ENCODE measurements around the gene ZNF19.
"Not testable (repeated sequence)": the region's sequence is repeated elsewhere in the genome, so short reads cannot be mapped to it uniquely, and the experiment has no call there.

Gene ZNF19

DNA sequence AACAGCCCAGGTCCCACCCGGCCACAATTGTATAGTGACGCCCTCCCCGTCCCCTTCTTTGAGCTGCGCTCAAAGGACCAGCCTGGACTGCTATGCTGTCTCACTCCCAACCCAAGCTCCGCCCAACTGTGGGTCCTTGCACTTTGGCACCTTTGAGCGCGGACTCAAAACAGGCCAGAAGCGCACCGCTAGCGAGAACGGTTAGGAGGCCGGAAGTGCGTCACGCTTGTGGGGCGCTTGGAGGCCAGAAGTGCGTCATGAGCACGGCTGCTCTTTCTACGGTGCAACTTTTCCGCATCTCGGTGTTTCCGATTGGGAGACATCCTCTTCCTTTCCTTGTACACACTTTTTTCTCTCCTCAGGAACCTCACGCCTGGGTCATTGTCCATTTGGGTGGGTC, at the start of gene ZNF19:
Gene ZNF19, minus strand, starts transcription at position 203 of the 400 bp plus-strand sequence. CDS start 7,210 bp downstream, outside the sequence.
- no peak for DNase-seq (ENCODE audit: low read depth)

DNA sequence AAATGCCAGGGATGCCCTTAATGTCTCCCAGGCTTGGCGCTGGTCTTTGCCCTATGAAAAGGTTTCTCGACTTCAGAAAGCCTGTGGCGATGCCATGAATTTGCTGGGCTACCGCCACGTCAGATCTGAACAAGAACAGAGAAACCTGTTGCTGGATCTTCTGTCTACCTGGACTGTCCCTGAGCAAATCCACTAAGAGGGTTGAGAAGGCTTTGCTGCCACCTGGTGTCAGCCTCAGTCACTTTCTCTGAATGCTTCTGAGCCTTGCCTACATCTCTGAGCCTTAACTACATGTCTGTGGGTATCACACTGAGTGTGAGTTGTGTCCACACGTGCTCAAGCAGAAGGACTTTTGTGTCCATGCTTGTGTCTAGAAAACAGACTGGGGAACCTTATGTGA, 48.5 kb upstream of the ZNF19 start:
- no peak for DNase-seq (ENCODE audit: low read depth)

DNA sequence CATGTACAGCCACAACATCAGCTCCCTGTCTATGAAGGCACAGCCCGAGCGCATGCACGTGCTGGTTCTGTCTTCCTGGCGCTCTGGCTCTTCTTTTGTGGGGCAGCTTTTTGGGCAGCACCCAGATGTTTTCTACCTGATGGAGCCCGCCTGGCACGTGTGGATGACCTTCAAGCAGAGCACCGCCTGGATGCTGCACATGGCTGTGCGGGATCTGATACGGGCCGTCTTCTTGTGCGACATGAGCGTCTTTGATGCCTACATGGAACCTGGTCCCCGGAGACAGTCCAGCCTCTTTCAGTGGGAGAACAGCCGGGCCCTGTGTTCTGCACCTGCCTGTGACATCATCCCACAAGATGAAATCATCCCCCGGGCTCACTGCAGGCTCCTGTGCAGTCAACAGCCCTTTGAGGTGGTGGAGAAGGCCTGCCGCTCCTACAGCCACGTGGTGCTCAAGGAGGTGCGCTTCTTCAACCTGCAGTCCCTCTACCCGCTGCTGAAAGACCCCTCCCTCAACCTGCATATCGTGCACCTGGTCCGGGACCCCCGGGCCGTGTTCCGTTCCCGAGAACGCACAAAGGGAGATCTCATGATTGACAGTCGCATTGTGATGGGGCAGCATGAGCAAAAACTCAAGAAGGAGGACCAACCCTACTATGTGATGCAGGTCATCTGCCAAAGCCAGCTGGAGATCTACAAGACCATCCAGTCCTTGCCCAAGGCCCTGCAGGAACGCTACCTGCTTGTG, 47.8 kb upstream of the ZNF19 start:
- no peak for DNase-seq (ENCODE audit: low read depth)

DNA sequence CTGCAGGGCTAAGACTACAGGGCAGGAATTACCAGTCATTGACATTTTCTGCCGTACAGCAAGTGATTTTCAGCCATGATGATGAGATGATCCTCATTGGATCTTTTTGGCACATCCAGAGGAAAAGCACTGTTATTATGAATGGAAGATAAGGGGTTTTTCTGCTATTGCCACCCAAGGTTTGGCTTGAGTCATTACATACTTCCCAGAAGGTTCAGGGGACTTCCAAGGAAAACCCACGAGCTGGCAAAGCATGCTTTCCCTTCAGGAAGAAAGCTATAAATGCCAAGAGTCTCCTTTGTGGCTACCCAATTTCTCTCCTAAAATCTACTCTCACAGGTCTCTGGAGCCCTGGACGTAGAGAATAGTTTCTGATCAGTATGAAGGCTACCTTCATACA, 43.2 kb upstream of the ZNF19 start:
- DNase-seq (ENCODE audit: low read depth): no peak

DNA sequence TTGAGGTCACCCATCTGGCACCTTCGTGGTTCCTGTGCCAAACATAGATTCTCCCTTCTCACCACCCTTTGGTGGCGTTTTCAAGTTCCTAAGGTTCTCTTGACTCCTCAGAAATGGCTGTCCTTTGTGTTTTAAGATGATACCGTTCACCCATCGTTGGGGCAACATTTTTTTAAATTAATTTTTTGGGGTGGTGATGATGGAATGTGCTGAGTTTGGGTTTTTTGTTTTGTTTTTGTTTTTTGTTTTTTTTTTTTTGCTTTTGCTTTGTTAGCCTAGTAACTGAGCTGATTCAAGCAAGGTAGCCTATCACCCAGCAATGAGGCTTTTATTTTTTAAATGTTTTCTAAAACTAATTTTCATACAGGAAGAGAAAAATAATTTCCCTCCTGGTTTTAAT, 39.7 kb upstream of the ZNF19 start:
- no peak for DNase-seq (ENCODE audit: low read depth)

DNA sequence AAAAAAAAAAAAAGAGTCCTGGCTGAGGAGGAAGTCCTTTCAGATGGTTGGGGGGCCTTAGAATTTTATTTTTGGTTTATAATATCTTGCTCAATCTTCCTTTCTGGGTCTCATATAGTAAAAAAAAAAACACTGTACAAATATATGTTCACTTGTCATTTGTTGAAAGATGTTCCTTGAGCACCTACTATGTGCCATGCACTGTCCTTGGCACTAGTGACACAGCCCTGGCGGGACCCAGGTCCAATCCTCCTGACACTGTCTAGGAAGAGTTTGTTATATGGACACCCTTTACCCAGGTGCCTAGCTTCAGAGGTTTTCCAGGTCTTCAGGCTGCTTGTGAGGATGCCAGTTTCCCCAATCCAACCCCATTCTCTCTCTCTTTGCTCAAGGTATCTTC, 39.1 kb upstream of the ZNF19 start:
- no peak for DNase-seq (ENCODE audit: low read depth)

DNA sequence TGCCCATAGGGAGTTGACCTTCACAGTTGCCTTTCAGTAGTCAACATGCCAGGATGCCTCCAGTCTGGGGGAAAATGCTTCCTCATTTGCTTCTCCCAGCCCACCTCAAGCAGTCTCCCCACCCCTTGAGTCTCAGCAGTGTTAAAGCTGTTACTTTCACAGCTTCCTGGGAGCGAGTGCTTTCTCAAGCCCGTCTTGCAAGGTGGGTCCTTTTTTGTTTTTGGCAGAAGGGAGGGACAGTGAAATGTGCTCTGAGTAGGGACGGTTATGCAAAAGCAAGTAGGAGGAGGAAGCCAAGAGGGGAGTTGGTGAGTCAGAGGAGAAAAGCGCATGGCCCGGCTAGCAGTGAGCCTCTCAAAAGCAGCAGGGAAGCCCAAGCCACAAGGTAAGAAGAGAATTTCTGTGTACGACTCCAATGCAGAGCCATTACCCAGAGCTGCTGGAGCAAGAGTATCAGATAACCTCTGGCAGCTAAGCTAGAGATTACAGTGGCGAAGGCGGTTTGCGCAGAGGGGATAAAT, 37.0 kb upstream of the ZNF19 start, which contains the start of gene CHST4:
Gene CHST4, plus strand, starts transcription at position 316 of the 521 bp plus-strand sequence. CDS start 10,252 bp downstream, outside the sequence.
- peak; percentile 31 for DNase-seq (ENCODE audit: low read depth)

DNA sequence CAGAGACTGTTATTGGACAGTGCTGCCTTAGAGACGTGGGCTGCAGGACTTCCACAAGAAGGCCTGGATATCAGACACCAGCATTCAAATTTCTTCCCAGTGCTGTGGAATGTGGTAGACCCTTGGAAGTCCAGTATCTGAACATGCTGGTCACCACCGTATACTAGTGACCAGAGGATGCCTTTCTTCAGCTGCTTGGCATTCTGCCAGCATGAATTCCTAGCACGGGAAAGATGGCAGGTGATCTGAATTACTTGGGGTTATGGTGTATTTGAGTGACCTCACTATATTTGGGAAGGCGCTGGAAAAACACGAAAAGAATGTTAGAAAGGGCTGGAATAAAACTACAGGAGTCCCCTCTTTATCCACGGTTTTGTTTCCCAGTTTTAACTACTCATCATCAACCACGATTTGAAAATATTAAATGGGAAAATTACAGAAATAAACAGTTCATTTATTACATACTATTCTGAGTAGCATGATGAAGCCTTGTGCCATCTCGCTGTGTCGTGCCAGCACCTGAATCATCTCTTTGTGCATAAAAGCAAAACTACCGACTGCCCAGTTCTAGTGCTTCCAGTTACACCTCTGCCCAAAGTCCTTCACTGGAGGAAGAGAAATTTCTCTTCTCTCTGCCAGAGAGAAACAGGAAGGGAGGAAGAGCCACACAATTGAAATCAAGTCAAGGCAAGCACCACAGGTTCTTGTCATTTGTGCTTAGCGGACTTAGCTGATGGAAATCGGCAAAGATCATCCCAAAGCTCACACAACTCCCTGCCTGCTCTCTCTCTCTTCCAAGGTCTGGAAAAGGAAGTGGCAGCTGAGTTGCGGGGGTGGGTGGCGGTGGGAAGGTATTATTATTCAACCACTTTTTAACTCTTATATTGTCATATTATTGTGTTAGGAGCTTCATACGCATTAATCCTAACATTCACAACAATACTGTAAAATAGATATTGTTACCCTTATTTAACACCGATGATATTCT, 35.7 kb upstream of the ZNF19 start:
- DNase-seq (ENCODE audit: low read depth): no peak

DNA sequence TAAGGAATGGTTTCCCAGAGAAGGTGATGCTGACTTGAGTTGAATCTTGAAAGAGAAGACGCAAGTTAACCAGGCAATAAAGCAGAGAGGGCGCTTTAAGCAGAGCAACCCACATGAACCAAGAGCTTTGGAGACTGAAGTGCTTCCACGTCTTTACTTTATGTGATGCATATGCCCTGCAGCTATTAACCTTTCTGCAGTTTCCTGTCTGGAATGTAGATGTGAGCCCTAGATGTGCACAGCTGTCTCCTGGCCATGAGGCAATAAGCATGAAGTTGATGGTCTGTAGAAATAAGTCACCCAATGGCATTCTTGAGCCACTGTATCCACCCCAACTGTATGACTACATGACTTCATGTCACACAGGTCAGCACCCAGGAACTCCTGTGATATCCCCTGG, 31.4 kb upstream of the ZNF19 start:
- no peak for DNase-seq (ENCODE audit: low read depth)

DNA sequence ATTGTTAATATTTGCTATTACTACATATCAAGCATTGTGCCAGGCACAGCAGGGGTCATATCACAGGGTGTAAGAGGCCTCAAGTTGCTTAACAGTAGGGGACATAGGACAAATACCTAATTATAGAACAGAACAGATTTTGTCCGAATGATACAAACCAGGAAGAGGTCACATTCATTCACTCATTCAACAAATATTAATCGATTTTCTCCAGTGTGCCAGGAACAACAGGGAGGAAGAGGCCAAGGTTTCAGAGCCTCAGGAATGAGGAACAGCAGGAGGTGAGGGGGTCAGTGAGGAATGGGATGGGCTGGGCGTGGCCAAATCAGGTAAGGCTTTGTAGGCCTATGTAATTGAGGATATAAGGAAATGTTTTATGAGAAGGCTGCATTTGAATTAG, 25.9 kb upstream of the ZNF19 start:
- no peak for DNase-seq (ENCODE audit: low read depth)

DNA sequence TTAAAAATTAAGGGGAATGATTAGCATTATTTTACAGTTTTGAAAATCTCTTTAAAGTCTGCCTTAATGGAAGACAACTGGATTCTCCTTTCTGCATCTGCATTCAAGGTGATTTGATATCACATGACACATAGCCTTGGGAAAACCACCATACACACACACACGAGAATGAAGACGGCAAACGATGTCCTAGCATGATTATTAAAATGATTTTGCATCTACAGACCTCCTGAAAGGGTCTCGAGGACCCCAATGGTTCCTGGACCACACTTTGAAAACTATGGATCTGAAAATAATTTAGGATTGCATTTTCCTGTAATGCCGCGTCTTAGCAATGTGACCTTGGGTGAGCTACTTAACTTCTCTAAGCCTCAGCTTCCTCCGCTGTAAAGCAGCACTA, 25.4 kb upstream of the ZNF19 start:
- no peak for DNase-seq (ENCODE audit: low read depth)

DNA sequence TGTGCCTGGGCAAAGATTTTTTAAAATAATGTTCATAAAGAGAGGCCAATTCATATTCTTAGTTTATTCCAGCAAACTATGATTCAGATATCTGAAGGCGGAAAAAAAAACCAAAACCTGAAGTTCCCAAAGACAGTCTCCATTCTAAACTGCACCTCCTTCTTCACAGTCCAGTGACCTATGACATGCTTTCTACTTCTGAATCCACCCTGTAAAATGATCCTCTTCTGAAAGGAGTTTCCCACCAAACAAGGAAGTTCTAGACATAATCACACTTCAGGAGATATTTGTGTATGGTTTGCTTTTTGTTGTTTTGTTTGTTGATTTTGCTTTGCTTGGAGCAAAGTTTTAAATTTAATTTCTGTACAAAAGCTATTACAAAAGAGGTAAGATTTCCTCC, 24.2 kb upstream of the ZNF19 start:
- no peak for DNase-seq (ENCODE audit: low read depth)

DNA sequence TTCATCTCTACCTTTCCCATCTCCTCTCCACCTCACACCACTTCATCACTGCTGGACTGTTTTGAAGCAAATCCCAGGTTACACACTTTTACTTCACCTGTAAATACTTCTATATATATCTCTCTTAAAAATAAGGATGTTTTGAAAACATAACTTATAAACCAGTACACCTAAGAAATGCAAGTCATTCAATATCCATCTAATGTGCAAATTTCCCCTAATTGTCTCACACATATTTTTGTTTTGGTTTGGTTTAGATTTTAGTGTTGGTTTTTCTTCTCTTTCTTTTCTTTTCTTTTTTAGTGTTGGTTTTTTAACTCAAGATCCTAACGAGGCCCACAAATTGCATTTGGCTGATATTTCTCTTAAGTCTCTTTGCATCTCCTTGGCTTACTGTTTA, 17.9 kb upstream of the ZNF19 start:
- DNase-seq (ENCODE audit: low read depth): no peak

DNA sequence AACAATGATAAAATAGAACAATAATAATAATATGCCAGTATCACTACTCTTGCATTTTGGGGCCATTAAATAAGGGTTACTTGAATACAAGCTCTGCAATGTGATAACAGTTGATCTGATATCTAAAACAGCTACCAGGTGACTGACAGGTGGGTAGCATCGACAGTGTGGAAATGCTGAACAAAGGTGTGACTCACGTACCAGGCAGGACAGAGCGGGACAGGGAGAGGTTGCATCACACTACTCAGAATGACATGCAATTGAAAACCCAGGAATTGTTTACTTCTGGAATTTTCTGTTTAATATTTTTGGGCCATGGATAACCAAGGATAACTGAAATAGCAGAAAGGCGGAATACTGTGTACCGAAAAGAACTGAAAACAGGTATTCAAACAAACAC, 15.8 kb upstream of the ZNF19 start:
- no peak for DNase-seq (ENCODE audit: low read depth)

DNA sequence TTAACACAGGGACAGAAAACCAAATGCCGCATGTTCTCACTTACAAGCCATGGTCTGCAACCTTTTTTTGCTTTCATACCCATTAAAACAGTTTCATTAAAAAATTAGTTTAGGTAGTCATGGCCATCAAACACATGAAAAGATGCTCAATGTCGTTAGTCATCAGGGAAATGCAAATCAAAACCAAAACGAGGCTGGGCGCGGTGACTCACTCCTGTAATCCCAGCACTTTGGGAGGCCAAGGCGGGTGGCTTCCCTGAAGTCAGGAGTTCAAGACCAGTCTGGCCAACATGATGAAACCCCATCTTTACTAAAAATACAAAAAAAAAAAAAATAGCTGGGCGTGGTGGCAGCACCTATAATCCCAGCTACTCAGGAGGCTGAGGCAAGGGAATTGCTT, 14.9 kb upstream of the ZNF19 start:
- not testable (repeated sequence) for DNase-seq (ENCODE audit: low read depth)

DNA sequence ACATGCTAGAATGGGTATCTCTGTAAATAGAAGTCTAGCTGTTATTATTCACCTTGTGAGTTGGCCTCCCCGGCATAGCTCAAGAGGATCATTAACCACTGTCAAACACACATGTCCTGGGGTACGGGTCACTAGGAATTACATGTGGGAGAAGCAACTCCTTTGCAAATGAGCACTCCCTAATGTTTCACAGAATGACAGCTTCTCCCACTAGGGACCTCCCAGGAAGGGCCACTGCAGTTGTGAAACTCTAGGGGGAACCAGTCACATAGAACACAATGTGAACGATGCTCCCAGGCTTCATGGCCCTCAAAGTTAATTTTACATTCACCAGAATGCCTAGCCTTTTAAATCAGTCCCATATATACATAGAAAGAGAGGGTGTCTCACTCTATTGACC, 12.4 kb upstream of the ZNF19 start:
- DNase-seq (ENCODE audit: low read depth): no peak

DNA sequence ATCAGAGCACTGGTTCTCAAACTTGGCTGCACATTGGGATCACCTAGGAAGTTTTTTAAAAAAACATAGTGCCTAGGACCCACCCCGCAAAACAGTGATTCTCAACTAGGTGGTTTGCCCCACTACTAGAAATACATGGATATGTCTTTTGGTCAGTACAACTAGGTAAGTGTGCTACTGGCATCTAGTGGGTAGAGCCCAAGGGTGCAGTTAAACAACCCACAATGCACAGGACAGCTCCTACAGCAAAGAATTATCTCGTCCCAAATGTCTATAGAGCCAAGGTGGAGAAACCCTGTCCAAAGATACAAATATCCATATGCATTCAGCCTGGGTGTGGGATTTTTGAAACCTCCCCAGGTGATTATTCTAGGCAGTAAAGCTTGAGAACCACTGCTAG, 11.8 kb upstream of the ZNF19 start:
- DNase-seq (ENCODE audit: low read depth): no peak

DNA sequence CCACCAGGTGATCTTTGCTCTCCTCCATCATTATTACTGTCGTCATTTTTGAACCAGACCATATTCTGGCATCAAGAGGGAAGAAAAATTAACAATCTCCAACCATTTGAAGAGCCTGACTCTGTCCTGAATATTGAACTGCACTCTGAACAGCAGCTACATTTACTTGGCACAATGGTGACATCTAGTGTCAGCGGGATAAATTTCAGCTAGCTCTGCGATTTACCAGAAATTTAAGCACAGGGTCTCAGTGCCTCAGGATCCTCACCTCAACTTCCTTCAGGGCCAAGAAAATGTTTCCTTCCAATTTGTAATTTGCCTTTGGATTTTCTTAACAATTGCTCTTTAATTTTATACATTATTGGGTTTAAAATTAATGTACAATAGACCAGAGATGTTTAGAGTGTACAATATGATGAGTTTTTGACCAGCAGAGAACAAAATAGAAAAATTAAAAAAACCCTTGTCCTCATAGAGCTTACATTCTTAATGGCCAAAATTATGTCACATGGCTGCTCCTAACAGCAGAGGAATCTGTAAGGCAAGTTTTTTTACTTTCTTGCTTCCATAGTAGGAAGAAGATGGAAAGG, 10.7 kb upstream of the ZNF19 start:
- peak; percentile 31 for DNase-seq (ENCODE audit: low read depth)

DNA sequence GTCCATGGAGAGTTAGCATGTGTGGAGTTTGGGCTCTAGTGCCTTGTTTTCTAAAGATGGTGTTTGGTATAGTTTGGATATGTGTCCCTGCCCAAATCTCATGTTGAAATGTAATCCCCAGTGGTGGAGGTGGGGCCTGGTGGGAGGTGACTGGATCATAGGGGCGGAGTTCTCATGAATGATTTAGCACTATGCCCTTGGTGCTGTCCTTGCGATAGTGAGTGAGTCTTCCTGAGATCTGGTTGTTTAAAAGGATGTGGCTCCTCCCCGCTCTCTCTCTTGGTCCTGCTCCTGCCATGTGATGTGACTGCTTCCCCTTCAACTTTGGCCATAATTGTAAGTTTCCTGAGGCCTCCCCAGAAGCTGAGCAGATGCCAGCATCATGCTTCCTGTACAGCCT, 8.9 kb upstream of the ZNF19 start:
- DNase-seq (ENCODE audit: low read depth): no peak

DNA sequence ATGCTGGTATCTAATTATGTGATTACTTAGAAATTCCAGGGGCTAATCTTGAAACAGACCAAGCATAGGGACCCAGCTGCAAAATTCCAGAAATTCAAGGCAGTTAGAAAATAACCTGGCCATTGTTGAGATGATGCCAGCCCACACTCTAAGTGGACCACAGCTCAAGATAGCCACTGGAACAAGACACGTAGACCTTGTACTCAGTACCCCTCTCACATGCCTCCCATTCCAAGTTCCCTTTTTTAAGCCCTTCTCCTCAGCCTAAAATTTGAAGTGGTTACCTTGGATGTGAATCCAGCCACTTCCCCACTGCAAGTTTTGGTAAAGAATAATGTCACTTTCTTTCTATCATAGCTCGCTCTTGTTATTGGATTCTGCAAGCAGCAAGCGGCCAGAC, 4.1 kb upstream of the ZNF19 start:
- no peak for DNase-seq (ENCODE audit: low read depth)

DNA sequence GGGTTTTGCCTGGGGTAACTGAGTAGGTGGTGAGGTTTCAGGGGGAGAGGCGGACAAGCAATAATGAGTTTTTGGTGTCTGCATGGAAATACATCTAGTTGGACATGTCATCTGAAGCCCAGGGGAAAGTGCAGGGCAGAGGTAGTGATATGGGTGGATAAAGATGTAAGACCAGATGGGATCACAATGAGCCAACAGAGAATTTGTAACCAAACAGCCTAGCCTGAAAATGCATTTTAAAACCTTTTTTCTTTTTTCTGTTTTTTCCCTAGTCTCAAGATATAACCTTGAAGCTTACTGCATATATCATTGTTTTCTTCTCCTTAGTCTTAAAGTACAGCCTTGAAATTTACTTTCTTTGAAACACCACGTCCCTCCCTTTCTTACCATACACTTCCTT, 3.7 kb upstream of the ZNF19 start:
- no peak for DNase-seq (ENCODE audit: low read depth)

DNA sequence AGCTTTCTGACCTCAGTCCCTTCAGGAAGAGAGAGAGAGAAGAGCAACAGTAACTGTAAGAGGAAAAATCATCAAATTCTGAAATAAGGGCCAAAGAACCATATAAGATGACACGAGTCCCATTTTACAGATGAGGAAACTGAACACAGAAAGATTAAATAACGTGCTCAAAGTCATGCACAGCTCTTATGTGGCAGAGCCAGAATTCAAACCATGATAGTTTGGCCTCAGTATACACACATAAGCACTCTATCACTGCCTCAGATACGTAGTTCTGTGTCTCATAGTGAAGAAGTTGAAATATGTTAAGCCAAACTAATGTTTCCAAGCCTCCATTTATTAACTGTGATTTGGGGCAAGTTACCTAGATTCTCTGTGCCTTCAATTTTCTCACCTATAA, 1.9 kb upstream of the ZNF19 start:
- no peak for DNase-seq (ENCODE audit: low read depth)

DNA sequence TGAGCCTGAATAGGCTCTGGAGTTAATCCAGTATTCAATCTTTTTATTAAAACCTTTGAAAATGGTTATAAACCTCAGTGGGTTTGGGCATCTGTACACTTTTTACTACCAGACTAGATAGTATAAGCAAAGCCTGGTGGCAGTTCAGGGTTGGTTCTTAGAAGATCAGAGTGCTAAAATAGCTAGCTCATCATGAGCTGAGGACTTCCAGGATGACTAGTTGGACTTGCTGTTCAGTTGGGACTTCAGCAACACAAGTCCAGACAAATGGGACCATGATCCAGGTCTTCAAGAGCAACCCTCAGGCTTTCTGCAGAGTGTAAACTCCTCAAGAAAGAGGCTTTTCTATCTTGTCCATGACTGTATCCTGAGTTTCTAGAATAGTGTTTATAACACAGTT, 1.2 kb upstream of the ZNF19 start:
- no peak for DNase-seq (ENCODE audit: low read depth)

Measured in stromal cell of bone marrow (primary cell).